Astrocyte (in vitro differentiated cells and primary cell): ENCODE results near the gene ADIPOR2.

Source experiments
- EZH2 ChIP-seq: IDR thresholded peaks from 2 replicates; pipeline ENCODE4 v1.6.1; 2012; ENCODE audit warnings: mild to moderate bottlenecking, low read length, inconsistent platforms; ENCODE audit not compliant: insufficient read depth
- TF ChIP-seq, protein P1 (sequence below): IDR thresholded peaks from 2 replicates; pipeline ENCODE4 v1.5.1; 2011; ENCODE audit warnings: low read depth, mild to moderate bottlenecking, inconsistent platforms, low read length, moderate library complexity; ENCODE audit not compliant: insufficient read depth

DNA sequence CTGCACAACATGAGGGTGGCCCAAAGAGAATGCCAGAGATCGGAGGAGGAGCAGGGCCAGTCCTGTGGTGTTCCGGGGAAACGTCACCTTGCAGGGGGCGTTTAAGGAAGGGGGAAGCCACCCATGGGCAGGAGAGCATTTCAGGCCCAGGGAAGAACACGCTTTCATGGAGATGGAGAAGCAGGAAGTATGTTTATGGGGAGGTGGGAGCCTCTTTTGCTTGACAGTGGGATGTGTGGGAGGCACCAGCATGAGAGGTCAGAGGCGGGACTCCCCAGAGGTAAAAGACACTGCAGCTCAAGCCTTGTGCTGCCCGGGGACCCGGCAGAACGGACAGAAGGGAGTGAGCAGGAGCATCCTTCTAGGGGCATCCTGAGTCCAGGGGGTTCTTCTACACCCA, 128.2 kb downstream of the ADIPOR2 start:
- TF ChIP-seq, protein P1, sequence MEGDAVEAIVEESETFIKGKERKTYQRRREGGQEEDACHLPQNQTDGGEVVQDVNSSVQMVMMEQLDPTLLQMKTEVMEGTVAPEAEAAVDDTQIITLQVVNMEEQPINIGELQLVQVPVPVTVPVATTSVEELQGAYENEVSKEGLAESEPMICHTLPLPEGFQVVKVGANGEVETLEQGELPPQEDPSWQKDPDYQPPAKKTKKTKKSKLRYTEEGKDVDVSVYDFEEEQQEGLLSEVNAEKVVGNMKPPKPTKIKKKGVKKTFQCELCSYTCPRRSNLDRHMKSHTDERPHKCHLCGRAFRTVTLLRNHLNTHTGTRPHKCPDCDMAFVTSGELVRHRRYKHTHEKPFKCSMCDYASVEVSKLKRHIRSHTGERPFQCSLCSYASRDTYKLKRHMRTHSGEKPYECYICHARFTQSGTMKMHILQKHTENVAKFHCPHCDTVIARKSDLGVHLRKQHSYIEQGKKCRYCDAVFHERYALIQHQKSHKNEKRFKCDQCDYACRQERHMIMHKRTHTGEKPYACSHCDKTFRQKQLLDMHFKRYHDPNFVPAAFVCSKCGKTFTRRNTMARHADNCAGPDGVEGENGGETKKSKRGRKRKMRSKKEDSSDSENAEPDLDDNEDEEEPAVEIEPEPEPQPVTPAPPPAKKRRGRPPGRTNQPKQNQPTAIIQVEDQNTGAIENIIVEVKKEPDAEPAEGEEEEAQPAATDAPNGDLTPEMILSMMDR: no peak
- TF ChIP-seq EZH2: no peak
